AG09309 (cell line): ENCODE data around the gene CD96.
"Not testable (repeated sequence)": the region's sequence is repeated elsewhere in the genome, so short reads cannot be mapped to it uniquely, and the experiment has no call there.

Experiments used
- DNase-seq: peaks from one replicate; pipeline ENCODE4 v3.0.0-alpha.2; 2010; ENCODE audit warnings: low read depth
- H3K4me3 ChIP-seq: 2 replicates; pipeline ENCODE4 v1.5.1; 2011; ENCODE audit warnings: mild to moderate bottlenecking, low read depth, low read length, moderate library complexity; ENCODE audit not compliant: control insufficient read depth
- CTCF ChIP-seq: IDR thresholded peaks from 2 replicates; pipeline ENCODE4 v1.5.1; 2011; ENCODE audit warnings: mild to moderate bottlenecking, low read depth, low read length, inconsistent platforms; ENCODE audit not compliant: insufficient read depth, control insufficient read depth; ENCODE audit errors: missing control alignments

The CD96 gene

GRCh38 chr3:111548092-111548491 is 6.1 kb downstream of the CD96 start:
- TF ChIP-seq CTCF = no peak
- H3K4me3 ChIP-seq = no peak overlapping the region
- no peak for DNase-seq

DNA sequence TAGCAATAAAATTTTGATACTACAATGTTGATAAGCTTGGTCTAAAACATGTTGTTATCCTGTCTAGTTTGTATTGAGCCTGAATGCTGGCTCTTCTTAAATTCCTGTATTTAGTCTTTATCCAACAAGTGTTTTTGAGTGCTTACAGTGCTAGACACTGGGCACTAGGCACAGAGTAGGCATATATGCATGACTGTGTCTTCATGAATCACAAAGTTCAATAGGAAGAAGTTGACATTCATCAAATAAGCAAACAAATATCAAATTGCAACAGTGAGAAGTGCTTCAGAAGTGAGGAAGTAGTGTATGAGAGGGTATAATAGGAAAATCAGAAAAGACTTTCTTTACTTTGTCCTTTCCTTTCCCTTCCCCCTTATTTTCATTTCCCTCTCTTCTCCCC is 6.8 kb downstream of the CD96 start:
- no peak overlapping the region for H3K4me3 ChIP-seq
- TF ChIP-seq CTCF = no peak
- no peak for DNase-seq

GRCh38 chr3:111561902-111562301 is 19.9 kb downstream of the CD96 start:
- DNase-seq, H3K4me3 ChIP-seq: not testable (repeated sequence)

- H3K4me3 ChIP-seq = no peak overlapping the region
- DNase-seq = no peak
- TF ChIP-seq CTCF = no peak
Observed at GRCh38 chr3:111566844-111567243, 24.8 kb downstream of the CD96 start.

GRCh38 chr3:111568355-111568754 is 26.4 kb downstream of the CD96 start:
- no peak overlapping the region for H3K4me3 ChIP-seq
- no peak for DNase-seq
- no peak for TF ChIP-seq CTCF

DNA sequence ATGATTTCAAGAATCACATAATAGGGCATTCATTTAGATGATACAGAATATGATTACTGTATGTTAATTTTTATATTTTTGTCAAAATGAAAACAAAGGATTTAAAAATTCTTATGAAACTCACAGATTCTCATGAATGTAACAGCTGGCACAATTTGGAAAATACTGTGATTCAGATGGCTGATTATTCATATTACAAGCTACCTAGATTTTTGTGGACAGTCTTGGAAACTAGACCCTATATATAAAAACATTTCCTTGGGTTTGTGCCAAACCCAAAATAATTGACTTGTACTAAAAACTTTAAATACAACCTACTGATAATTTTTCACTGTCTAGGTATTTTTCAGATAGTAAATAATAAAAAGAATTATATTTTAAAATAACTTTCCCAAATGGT is 26.9 kb downstream of the CD96 start:
- no peak for DNase-seq
- H3K4me3 ChIP-seq = no peak overlapping the region
- TF ChIP-seq CTCF = no peak

- H3K4me3 ChIP-seq = no peak overlapping the region
- TF ChIP-seq CTCF = no peak
- DNase-seq = no peak
Observed at GRCh38 chr3:111570404-111571030, 28.5 kb downstream of the CD96 start.
